GM10847 (cell line): ENCODE data around the gene MUC20.
"Not testable (repeated sequence)": the region's sequence is repeated elsewhere in the genome, so short reads cannot be mapped to it uniquely, and the experiment has no call there.

Source experiments
- POLR2A ChIP-seq: IDR thresholded peaks from 2 replicates; pipeline ENCODE4 v1.6.1; 2011; ENCODE audit not compliant: insufficient read length; ENCODE audit errors: extremely low read depth

MUC20 gene, protein sequence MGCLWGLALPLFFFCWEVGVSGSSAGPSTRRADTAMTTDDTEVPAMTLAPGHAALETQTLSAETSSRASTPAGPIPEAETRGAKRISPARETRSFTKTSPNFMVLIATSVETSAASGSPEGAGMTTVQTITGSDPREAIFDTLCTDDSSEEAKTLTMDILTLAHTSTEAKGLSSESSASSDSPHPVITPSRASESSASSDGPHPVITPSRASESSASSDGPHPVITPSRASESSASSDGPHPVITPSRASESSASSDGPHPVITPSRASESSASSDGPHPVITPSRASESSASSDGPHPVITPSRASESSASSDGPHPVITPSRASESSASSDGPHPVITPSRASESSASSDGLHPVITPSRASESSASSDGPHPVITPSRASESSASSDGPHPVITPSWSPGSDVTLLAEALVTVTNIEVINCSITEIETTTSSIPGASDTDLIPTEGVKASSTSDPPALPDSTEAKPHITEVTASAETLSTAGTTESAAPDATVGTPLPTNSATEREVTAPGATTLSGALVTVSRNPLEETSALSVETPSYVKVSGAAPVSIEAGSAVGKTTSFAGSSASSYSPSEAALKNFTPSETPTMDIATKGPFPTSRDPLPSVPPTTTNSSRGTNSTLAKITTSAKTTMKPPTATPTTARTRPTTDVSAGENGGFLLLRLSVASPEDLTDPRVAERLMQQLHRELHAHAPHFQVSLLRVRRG

DNA sequence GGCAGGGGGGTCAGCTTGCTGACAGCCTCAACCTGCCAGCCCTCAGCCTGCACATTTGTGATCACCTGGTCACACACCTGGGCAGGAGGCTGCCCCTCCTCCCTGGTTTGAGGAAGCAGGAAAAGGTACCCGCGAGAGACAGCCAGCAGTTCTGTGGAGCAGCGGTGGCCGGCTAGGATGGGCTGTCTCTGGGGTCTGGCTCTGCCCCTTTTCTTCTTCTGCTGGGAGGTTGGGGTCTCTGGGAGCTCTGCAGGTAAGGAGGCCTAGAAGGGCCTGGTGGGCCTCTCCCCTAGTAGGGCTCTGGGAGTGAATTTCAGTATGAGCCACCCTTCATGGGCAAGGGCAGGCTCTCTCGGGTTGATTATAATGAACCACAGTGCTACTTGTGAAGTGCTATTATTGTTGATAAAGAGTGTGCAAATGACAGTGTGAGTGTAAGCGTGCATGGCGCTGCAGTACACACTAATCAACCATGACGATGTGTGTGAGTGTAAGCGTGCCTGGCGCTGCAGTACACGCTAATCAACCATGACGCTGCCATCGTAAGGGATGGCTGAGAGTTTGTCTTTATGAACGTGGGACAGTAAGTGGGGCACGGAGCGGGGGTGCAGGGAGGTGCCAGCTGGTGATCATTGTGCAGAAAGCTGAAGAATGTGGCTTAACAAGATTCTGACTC, at the start of gene MUC20:
Gene MUC20, plus strand, starts transcription at position 148 of the 676 bp plus-strand sequence. Its CDS starts 30 bp downstream, at position 178.
- TF ChIP-seq POLR2A: not testable (repeated sequence)

DNA sequence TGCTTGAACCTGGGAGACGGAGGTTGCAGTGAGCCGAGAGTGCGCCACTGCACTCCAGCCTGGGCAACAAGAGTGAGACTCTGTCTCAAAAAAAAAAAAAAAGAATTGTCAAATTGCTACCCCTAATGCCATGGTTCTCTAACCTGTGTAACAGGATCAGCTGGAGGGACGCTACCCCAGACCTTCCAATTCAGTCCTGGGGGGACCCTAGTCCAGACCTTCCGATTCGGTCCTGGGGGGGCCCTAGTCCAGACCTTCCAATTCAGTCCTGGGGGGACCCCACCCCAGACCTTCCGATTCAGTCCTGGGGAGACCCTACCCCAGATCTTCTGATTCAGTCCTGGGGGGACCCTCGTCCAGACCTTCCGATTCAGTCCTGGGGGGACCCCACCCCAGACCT, 29.8 kb upstream of the MUC20 start:
- no peak for TF ChIP-seq POLR2A

DNA sequence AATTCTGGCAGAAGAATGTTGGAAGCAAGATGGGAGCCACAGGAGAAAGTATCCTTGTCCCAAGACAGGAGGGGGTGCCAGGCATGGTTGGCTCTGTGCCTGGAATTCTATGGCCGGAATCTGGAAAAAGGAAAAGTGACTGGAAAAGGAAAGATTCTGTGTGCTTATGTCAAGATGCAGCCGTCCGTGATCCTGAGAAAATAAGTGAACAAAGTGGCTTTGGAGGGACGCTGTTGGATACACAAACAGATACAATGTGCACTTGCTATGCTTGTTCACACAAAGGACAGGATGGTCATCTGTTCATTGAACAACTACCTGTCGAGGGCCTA, 28.5 kb upstream of the MUC20 start:
- TF ChIP-seq POLR2A: no peak

DNA sequence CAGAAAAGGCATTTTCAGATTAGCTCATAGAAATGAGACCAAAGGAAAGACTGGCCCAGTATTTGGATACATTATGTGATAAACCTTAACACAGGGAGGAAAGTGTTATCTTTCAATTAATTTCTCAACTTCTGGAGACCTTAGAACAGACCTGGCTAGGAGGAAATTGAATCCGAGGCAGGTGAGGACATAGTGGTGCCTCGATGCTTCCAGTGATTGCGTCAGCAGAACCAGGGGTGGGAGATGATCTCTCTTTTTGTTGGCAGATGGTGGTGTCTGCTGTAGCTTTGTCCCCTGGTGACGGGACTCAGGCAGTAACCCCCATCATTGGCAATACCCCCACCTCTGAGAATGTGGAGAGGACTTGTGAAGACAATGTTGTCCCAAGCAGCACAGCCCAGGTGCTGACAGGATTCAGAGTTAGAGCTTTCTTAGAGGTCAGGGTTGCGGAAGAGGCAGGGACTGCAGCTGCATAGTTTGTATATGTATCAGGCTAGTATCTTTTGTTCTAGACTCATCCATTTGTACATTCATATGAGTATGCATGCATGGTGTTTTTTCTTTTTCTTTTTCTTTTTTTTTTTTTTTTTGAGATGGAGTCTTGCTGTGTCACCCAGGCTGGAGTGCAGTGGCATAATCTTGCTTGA, 27.9 kb upstream of the MUC20 start:
- no peak for TF ChIP-seq POLR2A

DNA sequence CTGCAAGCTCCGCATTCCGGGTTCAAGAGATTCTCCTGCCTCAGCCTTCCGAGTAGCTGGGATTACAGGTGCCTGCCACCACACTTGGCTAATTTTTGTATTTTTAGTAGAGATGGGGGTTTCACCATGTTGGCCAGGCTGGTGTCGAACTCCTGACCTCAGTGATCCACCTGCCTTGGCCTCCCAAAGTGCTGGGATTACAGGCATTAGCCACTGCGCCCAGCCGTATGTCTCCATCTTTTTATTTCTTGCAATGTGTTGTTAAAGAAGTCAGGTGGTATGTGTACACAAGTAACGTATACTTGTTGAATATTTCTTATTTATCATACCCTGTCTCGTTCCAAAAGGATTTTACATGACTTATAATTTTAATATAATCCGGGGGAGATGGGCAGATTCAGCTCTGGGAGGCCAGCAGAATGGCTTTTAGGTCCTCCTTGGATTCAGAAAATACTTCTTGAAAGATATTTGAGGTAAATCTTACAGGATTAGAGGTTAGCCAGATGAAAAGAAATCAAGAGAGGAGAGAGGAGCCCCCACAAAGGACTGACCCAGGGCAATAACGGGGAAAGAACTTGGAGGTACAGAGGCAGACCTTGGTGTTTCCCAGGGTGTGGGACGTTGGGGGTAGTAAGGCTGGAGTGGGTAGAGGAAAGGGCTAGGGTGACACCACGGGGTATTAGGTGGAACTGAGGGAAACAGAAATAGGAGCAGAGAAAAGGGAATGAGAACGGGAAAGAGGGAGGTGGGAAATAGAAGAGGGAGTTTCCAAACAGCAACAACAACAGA, 27.2 kb upstream of the MUC20 start:
- no peak for TF ChIP-seq POLR2A

DNA sequence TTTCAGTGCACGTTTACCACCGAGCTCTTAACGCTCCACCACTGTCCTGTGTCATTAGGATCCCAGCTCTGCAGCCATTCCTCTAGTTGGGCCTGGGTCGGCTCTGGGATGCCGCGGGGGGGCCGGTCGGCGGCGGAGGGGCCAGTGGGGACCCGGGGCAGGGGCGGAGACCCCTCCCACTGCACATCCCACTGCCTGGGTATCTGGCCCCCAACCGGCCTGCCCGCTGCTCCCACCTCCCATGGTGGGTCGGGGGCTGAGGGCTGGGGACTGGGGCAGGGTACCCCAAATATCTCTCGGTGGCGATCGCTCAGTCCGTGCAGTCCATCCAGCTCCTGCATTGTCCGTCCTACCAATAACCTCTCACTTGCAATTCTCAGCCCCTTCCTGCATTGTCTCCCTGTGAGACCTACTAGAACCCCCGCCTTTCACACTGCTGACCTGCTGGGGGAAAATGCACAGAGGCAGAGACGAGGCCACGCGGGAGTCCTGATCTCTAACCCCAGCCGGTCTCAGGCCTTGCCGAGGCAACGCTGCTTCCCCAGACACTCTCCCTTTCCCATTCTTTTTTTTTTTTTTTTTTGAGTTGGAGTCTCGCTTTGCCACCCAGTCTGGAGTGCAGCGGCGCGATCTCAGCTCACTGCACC, 24.0 kb upstream of the MUC20 start:
- no peak for TF ChIP-seq POLR2A

DNA sequence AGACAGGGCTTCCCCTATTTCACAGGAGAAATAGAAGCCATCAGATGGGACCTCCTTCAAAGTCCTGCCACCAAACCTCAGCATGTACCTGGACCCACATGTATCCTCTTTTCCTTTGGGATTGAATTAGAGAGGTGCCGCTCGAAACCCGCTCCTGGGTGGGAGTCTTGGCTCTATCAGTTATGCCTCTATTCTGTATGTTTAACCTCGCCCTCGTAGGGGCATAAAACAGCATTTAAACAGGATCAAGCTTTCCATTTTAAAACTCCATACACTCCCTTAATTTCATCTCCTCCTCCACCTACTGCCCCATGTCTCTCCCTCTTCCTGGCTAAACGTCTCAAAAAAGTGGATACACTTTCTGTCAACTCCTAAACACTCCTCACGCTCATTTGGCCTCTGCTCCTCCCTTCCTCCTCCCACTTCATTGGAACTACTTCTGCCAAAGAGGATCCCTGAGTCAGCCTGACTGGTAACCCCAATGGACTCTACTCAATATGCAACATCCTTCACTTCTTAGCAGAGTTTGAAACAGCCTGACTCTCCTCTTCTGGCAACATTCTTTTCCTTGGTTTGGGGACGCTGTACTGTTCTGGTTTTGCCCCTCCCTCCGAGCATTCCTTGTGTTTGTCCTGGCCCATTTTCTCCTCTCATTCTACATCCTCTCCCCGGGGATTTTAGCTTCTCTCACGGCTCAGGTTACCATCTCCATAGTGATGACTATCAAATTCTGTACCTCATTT, 23.0 kb upstream of the MUC20 start:
- no peak for TF ChIP-seq POLR2A

DNA sequence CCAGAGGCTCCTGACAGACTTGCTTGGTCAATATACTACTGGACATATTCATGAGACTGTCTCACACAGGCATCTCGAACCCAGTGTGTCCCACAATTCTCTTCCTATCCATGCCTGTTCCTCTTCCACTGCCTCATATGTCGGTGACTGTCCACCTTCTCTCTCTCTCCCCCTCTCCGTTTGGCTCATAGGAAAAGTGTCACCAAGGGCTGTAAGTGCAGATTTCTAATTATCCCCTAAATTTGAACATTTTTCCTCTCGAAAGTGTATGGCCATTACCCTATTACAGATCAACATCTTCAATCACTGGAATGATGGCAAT, 22.5 kb upstream of the MUC20 start:
- no peak for TF ChIP-seq POLR2A

DNA sequence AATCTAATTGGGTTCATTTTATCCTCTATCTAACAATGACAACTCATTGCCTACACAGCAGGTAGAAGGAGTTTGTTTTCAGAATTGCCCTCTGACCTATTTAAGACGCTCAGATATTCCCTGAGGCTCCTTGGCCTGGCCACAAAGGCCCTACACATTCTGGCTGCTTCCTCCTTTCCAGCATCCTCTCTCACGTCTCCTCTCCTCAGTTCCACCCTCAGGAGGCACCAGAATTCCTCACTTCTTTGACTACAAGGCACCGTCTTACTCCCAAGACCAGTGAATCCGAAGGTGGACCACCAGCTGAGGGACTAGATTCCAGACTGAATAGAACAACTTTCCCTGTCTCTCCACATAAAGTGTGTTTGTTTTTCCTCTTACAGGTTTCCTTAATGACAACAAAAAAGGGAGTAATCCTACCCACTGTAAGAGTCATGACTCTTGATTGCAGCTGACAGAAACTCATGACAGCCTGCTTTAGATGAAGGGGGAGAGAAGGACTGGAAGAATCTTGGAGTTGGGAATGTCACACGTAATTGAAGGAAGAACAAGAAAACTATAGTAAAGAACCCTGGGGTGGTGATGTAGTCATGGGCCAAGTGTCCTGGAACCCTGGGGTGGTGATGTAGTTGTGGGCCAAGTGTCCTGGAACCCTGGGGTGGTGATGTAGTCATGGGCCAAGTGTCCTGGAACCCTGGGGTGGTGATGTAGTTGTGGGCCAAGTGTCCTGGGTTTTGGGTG, 22.0 kb upstream of the MUC20 start:
- no peak for TF ChIP-seq POLR2A

DNA sequence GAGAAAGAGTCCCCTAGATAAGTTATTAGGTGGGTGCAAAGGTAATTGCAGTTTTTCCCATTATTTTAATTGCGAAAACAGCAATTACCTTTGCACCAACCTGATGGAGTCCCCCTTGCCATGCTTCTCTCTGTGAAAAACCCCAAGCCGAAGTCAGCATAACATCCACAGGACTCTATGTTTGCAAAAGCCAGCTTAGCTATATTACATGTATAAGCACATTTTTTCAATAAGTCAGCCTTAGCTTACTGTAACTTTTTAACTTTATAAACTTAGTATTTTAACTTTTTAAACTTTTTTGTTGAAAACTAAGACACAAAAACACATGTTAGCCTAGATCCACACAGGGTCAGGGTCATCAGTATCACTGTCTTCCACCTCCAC, 21.4 kb upstream of the MUC20 start:
- no peak for TF ChIP-seq POLR2A

DNA sequence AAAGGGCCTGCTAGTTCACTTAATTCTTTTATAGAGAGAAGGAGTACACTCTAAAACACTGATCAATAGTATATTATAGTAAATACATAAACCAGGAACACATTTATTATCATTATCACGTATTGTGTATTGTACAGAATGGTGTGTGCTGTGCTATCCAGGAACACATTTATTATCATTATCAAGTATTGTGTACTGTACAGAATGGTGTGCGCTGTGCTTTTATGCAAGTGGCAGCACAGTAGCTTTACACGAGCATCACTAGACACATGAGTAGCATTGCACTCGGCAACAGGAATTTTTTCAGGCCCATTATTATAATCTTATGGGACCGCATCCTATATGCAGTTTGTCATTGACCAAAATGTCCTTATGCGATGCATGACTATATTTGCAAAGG, 20.9 kb upstream of the MUC20 start:
- no peak for TF ChIP-seq POLR2A

DNA sequence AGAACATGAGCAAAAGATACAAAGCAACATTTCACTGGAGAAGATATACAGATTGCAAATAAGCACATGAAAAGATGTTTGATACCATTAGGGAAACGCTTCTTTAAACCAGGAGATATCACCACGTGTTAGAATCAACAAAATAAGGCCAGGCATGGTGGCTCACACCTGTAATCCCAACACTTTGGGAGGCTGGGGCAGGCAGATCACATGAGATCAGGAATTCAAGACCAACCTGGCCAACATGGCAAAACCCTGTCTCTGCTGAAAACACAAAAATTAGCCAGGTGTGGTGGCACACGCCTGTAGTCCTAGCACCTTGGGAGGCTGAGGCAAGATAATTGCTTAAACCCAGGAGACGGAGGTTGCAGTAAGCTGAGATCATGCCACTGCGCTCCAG, 20.5 kb upstream of the MUC20 start:
- TF ChIP-seq POLR2A: no peak
